Coronary artery (tissue), 2 donors: Measurements from ENCODE around the gene MTARC2.

Source experiments
- DNase-seq: peaks from one replicate; pipeline ENCODE4 v3.0.0-alpha.2; 2017; ENCODE audit warnings: low spot score
- H3K27ac ChIP-seq, 2 donors: fragments of 200-600 bp; sonication (generic); one replicate each; pipeline ENCODE4 v1.5.1; 2016 to 2019
- H3K4me3 ChIP-seq: fragments of 200-600 bp; sonication (generic); 2 replicates; pipeline ENCODE4 v1.5.1; 2016; ENCODE audit warnings: mild to moderate bottlenecking, moderate library complexity
- CTCF ChIP-seq: fragments of 200-600 bp; sonication (generic); IDR thresholded peaks from one replicate; pipeline ENCODE4 v1.5.1; 2019; ENCODE audit warnings: antibody characterized with exemption

MTARC2 gene

GRCh38 chr1:220808345-220809186, 60.4 kb downstream of the MTARC2 start:
- no peak overlapping the region for H3K4me3 ChIP-seq
- no peak overlapping the region for H3K27ac ChIP-seq
- DNase-seq = no peak

GRCh38 chr1:220809187-220809550, 61.0 kb downstream of the MTARC2 start:
- DNase-seq = no peak
- Histone ChIP-seq H3K27ac (no peak overlapping the region), H3K4me3 (no peak overlapping the region)
- no peak for TF ChIP-seq CTCF

More at GRCh38 chr1:220808345-220809186, 60.4 kb downstream of the MTARC2 start:
- no peak for TF ChIP-seq CTCF

GRCh38 chr1:220809704-220810103, 61.6 kb downstream of the MTARC2 start:
- Histone ChIP-seq H3K4me3 (no peak overlapping the region), H3K27ac (no peak overlapping the region)
- TF ChIP-seq CTCF = no peak
- DNase-seq = no peak

- peak; percentile 88 for DNase-seq
- no peak overlapping the region for H3K27ac ChIP-seq
- peak; percentile 77 for TF ChIP-seq CTCF
- peak overlapping the region; percentile 58 for H3K4me3 ChIP-seq
Measured at GRCh38 chr1:220810179-220810653, 62.1 kb downstream of the MTARC2 start.

GRCh38 chr1:220810963-220811362, 62.8 kb downstream of the MTARC2 start:
- Histone ChIP-seq H3K4me3 (no peak overlapping the region), H3K27ac (no peak overlapping the region)
- no peak for DNase-seq
- TF ChIP-seq CTCF = no peak

GRCh38 chr1:220811695-220812094, 63.6 kb downstream of the MTARC2 start:
- no peak for DNase-seq
- H3K4me3 ChIP-seq = no peak overlapping the region
- no peak for TF ChIP-seq CTCF
- no peak overlapping the region for H3K27ac ChIP-seq

GRCh38 chr1:220812308-220812707, 64.2 kb downstream of the MTARC2 start:
- no peak overlapping the region for H3K4me3 ChIP-seq
- no peak for DNase-seq
- no peak for TF ChIP-seq CTCF
- no peak overlapping the region for H3K27ac ChIP-seq
